ENCODE measurements around the gene NOCT. TPM values are rescaled to one million over a fixed set of nuclear protein-coding genes. Genes with fewer than 3 reads are reported as not detected.

Gene NOCT
- total and polyA plus RNA-seq, 2 donors (not counting 1 experiment from before 2014, with no cell fraction given): 2.6 to 3.8 TPM

- H3K4me1 ChIP-seq (ENCODE audit: control insufficient read depth in 2 of 2, insufficient read depth in 2 of 2, low read length in 2 of 2): no peaks in the 10 kb centered on the region
- Mint-ChIP-seq H3K27ac (no peak overlapping the region), H3K4me1 (no peaks in the 10 kb centered on the region), H3K4me3 (no peak overlapping the region), H3K9me3 (ENCODE audit: insufficient read depth) (no peaks in the 10 kb centered on the region), H3K27me3 (no peaks in the 10 kb centered on the region)
- ATAC-seq (ENCODE audit: low read depth) (no peak), DNase-seq (no peak)
- CTCF ChIA-PET: interaction anchor here (0.6 to 0.9 kb wide), 2 partner anchors 17 to 815 kb away, joined by 3 to 4 read pairs; no protein-coding TSS in a partner anchor
- no peak overlapping the region for H3K27ac ChIP-seq (ENCODE audit: low read length in 2 of 2)
- H3K9ac ChIP-seq (ENCODE audit: low read length): no peak overlapping the region
- peaks cover 19% of the 10 kb centered on the region for H4K20me1 ChIP-seq (ENCODE audit: control insufficient read depth, insufficient read depth, low read length, poor library complexity, severe bottlenecking)
- H3K79me2 ChIP-seq (ENCODE audit: control insufficient read depth, insufficient read depth, low read length): no peaks in the 10 kb centered on the region
- no peak overlapping the region for H2AFZ ChIP-seq (ENCODE audit: insufficient read depth, low read depth, low read length, poor library complexity, severe bottlenecking)
- POLR2A ChIA-PET: no interaction called here
- 100% methylated on average over 1 of the region's 3 CpGs for WGBS (ENCODE audit: insufficient coverage)
- H3K36me3 ChIP-seq (replicated peaks in 1 of 2; ENCODE audit: control extremely low read depth in 1 of 2, control insufficient read depth in 1 of 2, extremely low read depth in 1 of 2, insufficient read depth in 2 of 2, low read length in 1 of 2): peaks cover 10 to 46% of the 10 kb centered on the region in 2 experiments
- no peak overlapping the region for H3K4me3 ChIP-seq (ENCODE audit: control extremely low read depth in 1 of 5, extremely low read depth in 1 of 5, insufficient read depth in 1 of 5, low read depth in 2 of 5, low read length in 4 of 5)
- no peaks in the 10 kb centered on the region for H3K9me3 ChIP-seq (ENCODE audit: control extremely low read depth in 1 of 3, control insufficient read depth in 2 of 3, insufficient read depth in 1 of 3, low read length in 2 of 3)
- intact Hi-C loops (cut with micrococcal nuclease): no loop called here
- TF ChIP-seq EZH2 (IDR thresholded peaks at IDR 0.05; ENCODE audit: borderline replicate concordance, insufficient read depth, low read depth, low read length, poor library complexity, severe bottlenecking) (no peak), CTCF (IDR thresholded peaks at IDR 0.05) (no peak)
- H3K4me2 ChIP-seq (replicated peaks; ENCODE audit: low read depth, low read length, poor library complexity, severe bottlenecking): no peak overlapping the region
- H3K27me3 ChIP-seq (replicated peaks in 1 of 4; ENCODE audit: control extremely low read depth in 1 of 4, control insufficient read depth in 3 of 4, insufficient read depth in 4 of 4, low read length in 3 of 4): no peaks in the 10 kb centered on the region
These were observed 32.4 kb downstream of the NOCT start for GRCh38 chr4:139048026-139048425.

GRCh38 chr4:139050446-139050845 lies 34.9 kb downstream of the NOCT start:
- Histone ChIP-seq H3K36me3 (replicated peaks in 1 of 2; ENCODE audit: control extremely low read depth in 1 of 2, control insufficient read depth in 1 of 2, extremely low read depth in 1 of 2, insufficient read depth in 2 of 2, low read length in 1 of 2) (peaks cover 17 to 46% of the 10 kb centered on the region in 2 experiments), H3K9me3 (ENCODE audit: control extremely low read depth in 1 of 3, control insufficient read depth in 2 of 3, insufficient read depth in 1 of 3, low read length in 2 of 3) (no peaks in the 10 kb centered on the region), H3K27ac (ENCODE audit: low read length in 2 of 2) (no peak overlapping the region), H4K20me1 (ENCODE audit: control insufficient read depth, insufficient read depth, low read length, poor library complexity, severe bottlenecking) (peaks cover 29% of the 10 kb centered on the region), H3K9ac (ENCODE audit: low read length) (no peak overlapping the region), H3K4me2 (replicated peaks; ENCODE audit: low read depth, low read length, poor library complexity, severe bottlenecking) (no peak overlapping the region), H3K27me3 (replicated peaks in 1 of 4; ENCODE audit: control extremely low read depth in 1 of 4, control insufficient read depth in 3 of 4, insufficient read depth in 4 of 4, low read length in 3 of 4) (no peaks in the 10 kb centered on the region), H3K79me2 (ENCODE audit: control insufficient read depth, insufficient read depth, low read length) (peaks cover 6% of the 10 kb centered on the region), H3K4me3 (ENCODE audit: control extremely low read depth in 1 of 5, extremely low read depth in 1 of 5, insufficient read depth in 1 of 5, low read depth in 2 of 5, low read length in 4 of 5) (no peak overlapping the region), H3K4me1 (ENCODE audit: control insufficient read depth in 2 of 2, insufficient read depth in 2 of 2, low read length in 2 of 2) (no peaks in the 10 kb centered on the region), H2AFZ (ENCODE audit: insufficient read depth, low read depth, low read length, poor library complexity, severe bottlenecking) (no peak overlapping the region)
- Mint-ChIP-seq H3K4me3 (no peak overlapping the region), H3K27me3 (no peaks in the 10 kb centered on the region), H3K4me1 (no peaks in the 10 kb centered on the region), H3K27ac (no peak overlapping the region), H3K9me3 (ENCODE audit: insufficient read depth) (no peaks in the 10 kb centered on the region)
- TF ChIP-seq EZH2 (IDR thresholded peaks at IDR 0.05; ENCODE audit: borderline replicate concordance, insufficient read depth, low read depth, low read length, poor library complexity, severe bottlenecking) (no peak), CTCF (IDR thresholded peaks at IDR 0.05) (no peak)
- intact Hi-C loops (cut with micrococcal nuclease): no loop called here
- ChIA-PET CTCF (interaction anchor here (0.7 to 1.2 kb wide), 3 partner anchors 9 to 66 kb away, joined by 3 to 5 read pairs (median 3); no protein-coding TSS in a partner anchor), POLR2A (no interaction called here)
- ATAC-seq (ENCODE audit: low read depth): no peak
- no CpG with 5 or more reads among the region's 2 CpGs for WGBS (ENCODE audit: insufficient coverage)
- DNase-seq: no peak

Data from B cell (primary cell).